AG04450 (cell line): Measurements from ENCODE around the gene PITPNM3. TPM values are rescaled to one million over a fixed set of nuclear protein-coding genes. Genes with fewer than 3 reads are reported as not detected.
"Not testable (repeated sequence)": the region's sequence is repeated elsewhere in the genome, so short reads cannot be mapped to it uniquely, and the experiment has no call there.

Source experiments
- CTCF ChIA-PET: fragments of 300-600, 350-600 bp; formaldehyde crosslinking; extraction: SDS; loops from one replicate; lab custom pipeline; 2022; ENCODE audit warnings: antibody characterized with exemption, inconsistent platforms; lab: Charles Lee
- POLR2A ChIA-PET: fragments of 350-600 bp; formaldehyde crosslinking; extraction: SDS; loops from one replicate; lab custom pipeline; 2021; ENCODE audit warnings: antibody characterized with exemption, inconsistent platforms; lab: Yijun Ruan, JAX
- DNase-seq: peaks from one replicate; pipeline ENCODE4 v3.0.0-alpha.2; 2011; ENCODE audit warnings: low read depth, low spot score
- H3K27ac ChIP-seq: one replicate; pipeline ENCODE4 v1.5.1; 2012; ENCODE audit warnings: low read depth, low read length, control low read depth
- H3K27me3 ChIP-seq: one replicate; pipeline ENCODE4 v1.6.0; 2012; ENCODE audit warnings: low read length; ENCODE audit not compliant: control insufficient read depth, insufficient read depth
- H3K4me3 ChIP-seq: 2 replicates; pipeline ENCODE4 v1.5.1; 2011; ENCODE audit warnings: mild to moderate bottlenecking, low read depth, low read length, control low read depth
- H3K9me3 ChIP-seq: 2 replicates; pipeline ENCODE4 v1.5.1; 2012; ENCODE audit warnings: low read length; ENCODE audit not compliant: control insufficient read depth, insufficient read depth
- CTCF ChIP-seq: IDR thresholded peaks from 2 replicates; pipeline ENCODE4 v1.5.1; 2011; ENCODE audit warnings: low read depth, low read length, control low read depth, inconsistent platforms
- polyA plus RNA-seq: library from polyadenylated mRNA; depleted of rRNA; stranded (reverse); fragments of >200 nt; gene quantifications from 2 replicates; pipeline ENCODE4 v1.2.3, GENCODE V29; 2011

Gene PITPNM3
- polyA plus RNA-seq, 1 experiment = 0.38 TPM

GRCh38 chr17:6599364-6599763, 43.0 kb upstream of the PITPNM3 start:
- no peak for DNase-seq
- CTCF ChIA-PET = interaction anchor here (0.9 to 1.5 kb wide), 3 partner anchors 20 to 126 kb away, joined by 3 to 4 read pairs (median 3); no protein-coding TSS in a partner anchor
- POLR2A ChIA-PET = no interaction called here

GRCh38 chr17:6597727-6598126, 41.4 kb upstream of the PITPNM3 start:
- no peak for TF ChIP-seq CTCF
- Histone ChIP-seq H3K27ac (no peak overlapping the region), H3K27me3 (no peaks in the 10 kb centered on the region), H3K9me3 (no peaks in the 10 kb centered on the region), H3K4me3 (no peak overlapping the region)
- ChIA-PET POLR2A (no interaction called here), CTCF (interaction anchor here (1.4 kb wide), 1 partner anchor 124 kb away, joined by 3 read pairs; no protein-coding TSS in a partner anchor)
- no peak for DNase-seq

More at GRCh38 chr17:6599364-6599763, 43.0 kb upstream of the PITPNM3 start:
- Histone ChIP-seq H3K27me3 (no peaks in the 10 kb centered on the region), H3K4me3 (no peak overlapping the region), H3K27ac (no peak overlapping the region), H3K9me3 (no peaks in the 10 kb centered on the region)
- TF ChIP-seq CTCF = no peak

- no peaks in the 10 kb centered on the region for H3K27me3 ChIP-seq
- CTCF ChIA-PET = interaction anchor here (0.6 to 1.4 kb wide), 2 partner anchors 43 to 123 kb away, joined by 3 read pairs; partner anchors contain the start of gene KIAA0753
- H3K27ac ChIP-seq = no peak overlapping the region
- POLR2A ChIA-PET = no interaction called here
- no peak for TF ChIP-seq CTCF
- no peak overlapping the region for H3K4me3 ChIP-seq
- H3K9me3 ChIP-seq = no peaks in the 10 kb centered on the region
- DNase-seq = no peak
These were observed 40.6 kb upstream of the PITPNM3 start for GRCh38 chr17:6596941-6597340.

GRCh38 chr17:6596511-6596910, 40.2 kb upstream of the PITPNM3 start:
- no peak overlapping the region for H3K4me3 ChIP-seq
- no peaks in the 10 kb centered on the region for H3K27me3 ChIP-seq
- ChIA-PET CTCF (no interaction called here), POLR2A (no interaction called here)
- H3K9me3 ChIP-seq = no peaks in the 10 kb centered on the region
- TF ChIP-seq CTCF = no peak
- DNase-seq = no peak
- no peak overlapping the region for H3K27ac ChIP-seq

GRCh38 chr17:6596081-6596480, 39.7 kb upstream of the PITPNM3 start:
- no peak for TF ChIP-seq CTCF
- Histone ChIP-seq H3K27me3 (no peaks in the 10 kb centered on the region), H3K9me3 (no peaks in the 10 kb centered on the region), H3K4me3 (no peak overlapping the region), H3K27ac (no peak overlapping the region)
- CTCF ChIA-PET = no interaction called here
- POLR2A ChIA-PET = no interaction called here
- no peak for DNase-seq

- POLR2A ChIA-PET, CTCF ChIA-PET, DNase-seq, H3K27me3 ChIP-seq, H3K4me3 ChIP-seq, H3K9me3 ChIP-seq, H3K27ac ChIP-seq: not testable (repeated sequence)
These were observed 37.0 kb upstream of the PITPNM3 start for GRCh38 chr17:6593371-6593770.
